Tongue (tissue), 2 donors: ENCODE data around the gene GAP43. TPM values are rescaled to one million over a fixed set of nuclear protein-coding genes. Genes with fewer than 3 reads are reported as not detected.

Source experiments
- DNase-seq: peaks from one replicate; pipeline ENCODE4 v3.0.0-alpha.2; 2015
- total RNA-seq: library from RNA; depleted of rRNA; stranded (reverse); fragments of >200 nt; gene quantifications from one replicate; pipeline ENCODE4 v1.2.3, GENCODE V29; 2014

The GAP43 gene
- total RNA-seq, 1 donor from 2014 or later = 4.7 TPM

DNA sequence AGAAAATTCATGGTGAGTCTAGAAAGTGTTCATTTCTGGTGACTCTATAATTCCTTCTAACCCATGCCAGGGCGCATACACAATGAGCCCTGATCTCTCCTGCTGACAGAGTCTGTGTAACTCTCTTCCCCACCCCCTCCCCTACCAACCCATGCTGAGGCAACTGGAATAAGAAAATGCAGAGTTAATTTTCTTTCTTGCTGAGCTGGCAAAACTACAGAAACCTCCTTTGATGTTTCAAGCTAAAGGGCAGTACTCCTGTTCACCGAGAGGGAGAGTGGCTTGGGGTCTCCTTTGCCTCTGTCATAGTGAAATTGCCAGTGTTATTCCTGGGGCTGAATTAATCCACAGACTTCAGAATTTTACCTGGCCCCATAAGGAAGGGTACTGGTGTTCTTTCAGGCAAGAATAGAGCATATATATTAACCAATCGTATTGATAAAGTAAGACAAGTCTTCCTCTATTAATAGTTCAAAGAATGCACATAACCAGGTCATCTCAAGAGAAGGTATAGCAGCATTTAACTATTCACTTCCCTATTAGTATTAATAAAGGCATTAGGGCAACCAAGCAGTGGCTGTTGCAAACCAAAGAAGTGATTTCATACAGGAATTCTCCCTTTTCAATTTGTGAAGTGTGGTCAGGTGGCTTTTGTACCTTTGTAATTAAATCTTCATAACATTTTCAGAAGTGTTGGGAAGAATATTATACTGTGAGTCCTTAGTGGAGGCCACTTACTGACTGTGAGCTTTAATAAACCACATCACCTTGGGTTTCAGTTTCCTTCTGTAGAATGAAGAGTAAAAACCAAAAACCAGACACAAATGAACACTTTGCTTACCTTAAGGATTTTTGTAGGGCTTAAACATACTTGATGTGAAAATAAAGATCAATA lies 4.1 kb downstream of the GAP43 start:
- DNase-seq = no peak

- no peak for DNase-seq
These were observed 4.7 kb downstream of the GAP43 start for GRCh38 chr3:115628075-115628412.

DNA sequence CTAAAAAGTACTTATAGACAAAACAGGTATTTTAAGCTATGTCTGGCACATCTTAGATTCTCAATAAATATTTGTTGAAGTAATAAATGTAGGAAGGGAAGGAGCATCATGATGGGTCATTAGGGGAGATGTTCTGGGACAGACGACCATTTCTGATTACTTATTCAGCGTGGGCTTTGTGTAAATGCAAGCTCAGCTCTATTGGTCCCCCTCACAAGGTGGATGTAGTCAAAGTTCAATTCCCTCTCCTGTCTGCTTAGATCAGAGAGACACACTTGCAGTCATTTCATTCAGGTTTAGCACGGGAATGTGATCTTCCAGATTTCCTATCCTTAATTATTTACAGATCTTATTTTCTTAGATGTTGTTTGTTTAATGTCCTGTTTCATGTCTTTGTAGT lies 7.5 kb downstream of the GAP43 start:
- DNase-seq = no peak

- no peak for DNase-seq
These were observed 8.7 kb downstream of the GAP43 start for GRCh38 chr3:115632026-115632425.

DNA sequence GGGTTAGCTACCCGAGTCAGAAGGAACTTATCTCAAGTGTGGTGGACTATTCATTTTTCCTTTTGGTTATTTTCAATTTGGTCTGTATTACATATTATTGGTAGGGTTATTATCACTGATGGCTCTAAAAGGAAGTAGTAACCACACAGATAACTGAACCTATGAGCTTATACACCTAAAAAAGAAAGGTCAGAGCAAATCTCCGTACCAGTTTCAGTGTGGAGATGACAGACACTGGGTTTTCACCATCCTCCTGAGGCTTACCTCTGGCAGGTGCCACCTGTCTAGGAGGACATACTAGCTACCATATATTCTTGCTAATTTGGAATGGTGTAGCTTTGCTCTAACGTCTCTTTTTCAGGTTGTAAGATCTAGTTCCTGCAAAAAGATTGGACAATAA lies 10.2 kb downstream of the GAP43 start:
- no peak for DNase-seq

GRCh38 chr3:115634052-115634451 lies 10.7 kb downstream of the GAP43 start:
- DNase-seq = no peak

- DNase-seq = no peak
These were observed 12.1 kb downstream of the GAP43 start for GRCh38 chr3:115635406-115635805.

GRCh38 chr3:115638241-115638640 lies 14.9 kb downstream of the GAP43 start:
- no peak for DNase-seq

DNA sequence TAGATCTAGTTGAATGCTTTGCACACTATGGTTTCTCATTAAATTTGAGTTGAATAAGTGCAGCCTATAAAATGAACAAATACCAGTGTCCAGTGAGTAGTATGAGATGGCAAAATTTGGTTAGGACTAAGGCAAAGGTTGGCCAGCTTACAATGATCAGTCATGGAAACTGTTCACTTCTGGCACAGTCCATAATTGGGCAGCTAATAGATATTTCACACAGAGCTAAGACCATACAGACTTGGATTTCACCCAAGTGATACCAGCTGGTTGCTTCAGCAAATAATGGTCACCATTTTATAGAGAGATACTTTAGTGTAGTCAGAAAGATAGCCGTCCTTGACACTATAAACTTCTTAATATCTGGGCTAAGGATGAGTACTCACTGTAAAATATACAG lies 15.7 kb downstream of the GAP43 start:
- no peak for DNase-seq

GRCh38 chr3:115644391-115644790 lies 21.1 kb downstream of the GAP43 start:
- no peak for DNase-seq

DNA sequence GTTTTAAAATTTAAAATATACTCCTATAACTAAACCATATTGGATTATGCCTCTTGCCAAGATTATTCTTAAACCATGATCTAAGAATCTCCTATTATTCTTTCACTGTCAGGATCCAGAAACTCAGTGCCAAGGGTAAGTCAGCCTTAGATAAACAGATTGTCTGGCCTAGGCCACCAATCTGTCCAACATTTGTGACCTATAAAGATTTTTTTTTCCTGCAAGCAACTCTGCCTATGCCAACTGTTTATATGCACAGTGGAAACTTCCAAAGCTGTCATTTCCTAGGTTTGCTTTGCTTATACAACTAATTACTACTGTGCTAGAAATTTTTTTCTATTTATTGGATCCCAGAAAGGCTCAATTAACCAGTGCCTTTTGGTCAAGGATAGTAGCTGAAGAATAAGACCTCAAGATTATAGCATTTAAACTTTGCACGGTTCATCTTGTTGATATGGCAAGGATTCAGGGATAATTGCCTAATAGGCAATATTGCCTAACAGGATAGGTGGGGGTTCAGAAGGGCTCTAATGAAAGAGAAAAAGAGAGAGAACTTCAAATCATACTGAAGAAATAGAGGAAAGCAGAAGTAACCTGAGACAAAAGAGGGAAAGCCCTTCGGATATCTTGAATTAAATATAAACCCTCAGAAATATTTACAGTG lies 22.8 kb downstream of the GAP43 start:
- no peak for DNase-seq

GRCh38 chr3:115648559-115648958 lies 25.2 kb downstream of the GAP43 start:
- no peak for DNase-seq

GRCh38 chr3:115651087-115651486 lies 27.8 kb downstream of the GAP43 start:
- DNase-seq = no peak

- DNase-seq = no peak
These were observed 28.3 kb downstream of the GAP43 start for GRCh38 chr3:115651599-115651998.

DNA sequence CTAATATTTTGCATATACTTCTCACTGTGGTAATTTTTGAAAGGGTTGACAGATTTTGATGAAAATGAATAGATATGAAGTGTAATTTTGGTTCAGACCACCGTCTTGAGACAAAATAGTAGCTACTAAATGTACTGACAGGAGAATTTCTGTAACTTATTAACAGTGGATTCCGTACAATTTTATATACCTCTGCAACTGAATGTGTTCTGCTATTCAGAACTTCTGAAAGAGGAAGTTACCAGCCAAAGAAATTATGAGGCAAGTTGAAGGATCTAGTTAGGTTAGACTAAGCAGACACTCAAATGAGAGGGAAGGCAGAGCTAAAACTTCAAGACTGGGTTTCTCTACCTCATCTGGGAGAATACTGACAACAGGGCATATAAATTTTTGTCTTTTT lies 29.4 kb downstream of the GAP43 start:
- DNase-seq = no peak

GRCh38 chr3:115655761-115656282 lies 32.5 kb downstream of the GAP43 start:
- DNase-seq = no peak

GRCh38 chr3:115657168-115657567 lies 33.9 kb downstream of the GAP43 start:
- no peak for DNase-seq

GRCh38 chr3:115658032-115658336 lies 34.7 kb downstream of the GAP43 start:
- no peak for DNase-seq

- DNase-seq = peak; percentile 94
These were observed 35.2 kb downstream of the GAP43 start for GRCh38 chr3:115658337-115659181.

DNA sequence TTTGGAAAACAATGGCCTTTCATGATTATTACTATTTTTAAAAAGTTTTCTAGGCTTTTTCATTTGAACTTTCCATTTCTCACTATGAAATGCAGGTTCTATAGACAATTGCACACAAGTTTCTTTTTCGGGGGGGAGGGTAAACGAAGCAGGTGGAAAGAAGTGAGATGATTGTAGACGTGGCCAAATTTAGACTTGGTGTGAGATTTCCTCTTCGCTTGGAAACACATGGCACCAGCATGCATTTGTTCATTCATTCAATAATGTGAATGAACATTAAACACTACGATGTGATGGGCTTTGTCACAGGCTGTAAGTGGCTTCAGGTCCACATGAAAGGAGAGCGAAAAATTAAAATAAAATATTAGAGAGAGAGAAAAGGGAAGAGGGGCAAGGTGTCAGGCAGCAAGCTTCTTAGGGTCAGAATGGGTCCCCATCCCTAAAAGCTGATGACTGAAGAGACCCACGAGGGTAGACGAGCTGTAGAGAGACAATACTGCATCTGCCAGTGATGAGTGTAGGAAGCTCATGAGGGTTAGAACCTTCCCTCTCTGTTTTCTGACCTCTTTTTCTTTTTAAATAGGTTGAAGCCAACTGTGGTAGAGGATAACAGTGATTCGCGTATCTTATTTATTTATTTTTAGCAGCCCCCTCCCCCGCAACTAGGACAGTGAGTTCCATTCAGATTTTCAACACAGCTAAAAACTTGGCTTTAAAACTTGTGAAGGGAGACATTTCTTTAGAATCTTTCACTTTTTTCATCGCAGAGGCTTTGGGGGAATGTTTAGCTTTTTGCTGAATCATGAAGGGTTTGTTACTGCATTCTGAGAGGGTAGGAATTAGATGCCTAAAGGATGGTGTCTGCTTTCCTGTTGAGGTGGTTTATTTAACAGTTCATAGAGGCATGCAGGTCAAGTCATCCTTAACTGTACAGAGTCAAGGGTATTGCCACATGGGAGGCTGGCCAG lies 36.2 kb downstream of the GAP43 start:
- DNase-seq = peak; percentile 59

GRCh38 chr3:115660646-115661337 lies 37.5 kb downstream of the GAP43 start:
- DNase-seq = peak; percentile 77
